A673 (cell line): ENCODE data around the gene PSMB11. TPM values are rescaled to one million over a fixed set of nuclear protein-coding genes. Genes with fewer than 3 reads are reported as not detected.

ENCODE experiments used
- BruUV-seq: library from RNA; stranded (reverse); fragments of 400-500 nt; replicated peaks from 2 replicates; lab custom pipeline; 2021; lab: Mats Ljungman, UMichigan
- CTCF ChIA-PET: fragments of 300-600 bp; sonication (Branson Sonifier 250); formaldehyde crosslinking; loops from one replicate; lab custom pipeline; 2022; ENCODE audit warnings: antibody characterized with exemption; lab: Charles Lee
- POLR2A ChIA-PET: fragments of 300-600 bp; sonication (Branson Sonifier 250); formaldehyde crosslinking; loops from one replicate; lab custom pipeline; 2022; ENCODE audit warnings: antibody characterized with exemption; ENCODE audit not compliant: low non-redundant PET; lab: Charles Lee
- DNase-seq: peaks from one replicate; pipeline ENCODE4 v3.0.0-alpha.2; 2015; ENCODE audit warnings: low spot score
- H3K27ac ChIP-seq: fragments of 200-600 bp; sonication (generic); 2 replicates; pipeline ENCODE4 v1.5.1; 2016; ENCODE audit warnings: mixed run types, low read depth, mild to moderate bottlenecking, mixed read lengths, antibody characterized with exemption, low read length; ENCODE audit not compliant: poor library complexity, severe bottlenecking
- H3K27me3 ChIP-seq: fragments of 200-600 bp; sonication (generic); replicated peaks from 2 replicates; pipeline ENCODE4 v1.6.1; 2017; ENCODE audit warnings: mixed run types, low read depth, mild to moderate bottlenecking, mixed read lengths, antibody characterized with exemption, low read length; ENCODE audit not compliant: insufficient read depth, poor library complexity
- H3K36me3 ChIP-seq: fragments of 200-600 bp; sonication (generic); 2 replicates; pipeline ENCODE4 v1.6.1; 2016; ENCODE audit warnings: mixed run types, mild to moderate bottlenecking, mixed read lengths, antibody characterized with exemption, low read length; ENCODE audit not compliant: insufficient read depth, poor library complexity, severe bottlenecking
- H3K4me1 ChIP-seq: fragments of 200-600 bp; sonication (generic); 2 replicates; pipeline ENCODE4 v1.6.1; 2017; ENCODE audit warnings: mixed run types, mild to moderate bottlenecking, mixed read lengths, antibody characterized with exemption, low read length; ENCODE audit not compliant: insufficient read depth, poor library complexity, severe bottlenecking
- H3K4me3 ChIP-seq: fragments of 200-600 bp; sonication (generic); 2 replicates; pipeline ENCODE4 v1.5.1; 2016; ENCODE audit warnings: low read depth, mixed run types, mild to moderate bottlenecking, mixed read lengths, low read length; ENCODE audit not compliant: poor library complexity, severe bottlenecking
- H3K9me3 ChIP-seq: fragments of 200-600 bp; sonication (generic); 2 replicates; pipeline ENCODE4 v1.6.1; 2016; ENCODE audit warnings: mixed run types, low read depth, mild to moderate bottlenecking, mixed read lengths, antibody characterized with exemption, low read length; ENCODE audit not compliant: poor library complexity, severe bottlenecking
- EZH2 ChIP-seq: fragments of 200-600 bp; sonication (generic); IDR thresholded peaks from 2 replicates; pipeline ENCODE4 v1.6.1; 2017; ENCODE audit warnings: borderline replicate concordance, low read depth, mild to moderate bottlenecking, mixed read lengths, antibody characterized with exemption, low read length; ENCODE audit not compliant: poor library complexity, severe bottlenecking
- intact Hi-C: fragments of 100-400 bp; cut with micrococcal nuclease; formaldehyde crosslinking; loops from one replicate; pipeline ENCODE4 v1.10.0; 2022; ENCODE audit not compliant: unreplicated experiment
- total RNA-seq: library from RNA; stranded (reverse); gene quantifications from 2 replicates; pipeline ENCODE4 v1.2.3, GENCODE V29; 2021
- TF ChIP-seq, protein P1 (sequence below): fragments of 300-800, 200-600 bp; sonication (generic); conservative IDR thresholded peaks from 2 replicates; pipeline ENCODE4 v1.5.1; 2017; ENCODE audit warnings: low read depth, mild to moderate bottlenecking, antibody characterized with exemption, low read length, moderate library complexity, mixed read lengths

Gene PSMB11
- total RNA-seq, 1 experiment from 2014 or later = not detected

GRCh38 chr14:23047751-23048693, 6.0 kb downstream of the PSMB11 start:
- BruUV-seq = no TSS peak
- no peak for TF ChIP-seq EZH2
- TF ChIP-seq, protein P1, sequence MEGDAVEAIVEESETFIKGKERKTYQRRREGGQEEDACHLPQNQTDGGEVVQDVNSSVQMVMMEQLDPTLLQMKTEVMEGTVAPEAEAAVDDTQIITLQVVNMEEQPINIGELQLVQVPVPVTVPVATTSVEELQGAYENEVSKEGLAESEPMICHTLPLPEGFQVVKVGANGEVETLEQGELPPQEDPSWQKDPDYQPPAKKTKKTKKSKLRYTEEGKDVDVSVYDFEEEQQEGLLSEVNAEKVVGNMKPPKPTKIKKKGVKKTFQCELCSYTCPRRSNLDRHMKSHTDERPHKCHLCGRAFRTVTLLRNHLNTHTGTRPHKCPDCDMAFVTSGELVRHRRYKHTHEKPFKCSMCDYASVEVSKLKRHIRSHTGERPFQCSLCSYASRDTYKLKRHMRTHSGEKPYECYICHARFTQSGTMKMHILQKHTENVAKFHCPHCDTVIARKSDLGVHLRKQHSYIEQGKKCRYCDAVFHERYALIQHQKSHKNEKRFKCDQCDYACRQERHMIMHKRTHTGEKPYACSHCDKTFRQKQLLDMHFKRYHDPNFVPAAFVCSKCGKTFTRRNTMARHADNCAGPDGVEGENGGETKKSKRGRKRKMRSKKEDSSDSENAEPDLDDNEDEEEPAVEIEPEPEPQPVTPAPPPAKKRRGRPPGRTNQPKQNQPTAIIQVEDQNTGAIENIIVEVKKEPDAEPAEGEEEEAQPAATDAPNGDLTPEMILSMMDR = no peak
- H3K4me3 ChIP-seq = no peak overlapping the region
- peaks cover 31% of the 10 kb centered on the region for H3K36me3 ChIP-seq
- no peaks in the 10 kb centered on the region for H3K27me3 ChIP-seq
- no peaks in the 10 kb centered on the region for H3K9me3 ChIP-seq
- CTCF ChIA-PET = no interaction called here
- H3K4me1 ChIP-seq = no peaks in the 10 kb centered on the region
- H3K27ac ChIP-seq = peak overlapping the region; percentile 57
- POLR2A ChIA-PET = no interaction called here
- intact Hi-C loops = no loop called here
- no peak for DNase-seq

- no peak for TF ChIP-seq EZH2
- TF ChIP-seq, protein P1 = no peak
- H3K4me3 ChIP-seq = no peak overlapping the region
- CTCF ChIA-PET = interaction anchor here (0.5 kb wide), 1 partner anchor 54 kb away, joined by 8 read pairs; no protein-coding TSS in a partner anchor
- H3K36me3 ChIP-seq = peaks cover 39% of the 10 kb centered on the region
- POLR2A ChIA-PET = interaction anchor here (0.5 kb wide), 1 partner anchor 16 kb away, joined by 3 read pairs; no protein-coding TSS in a partner anchor
- H3K27ac ChIP-seq = no peak overlapping the region
- H3K9me3 ChIP-seq = no peaks in the 10 kb centered on the region
- no peak for DNase-seq
- intact Hi-C loops = no loop called here
- H3K27me3 ChIP-seq = no peaks in the 10 kb centered on the region
- no TSS peak for BruUV-seq
- no peaks in the 10 kb centered on the region for H3K4me1 ChIP-seq
Measured at GRCh38 chr14:23049011-23049410, 7.0 kb downstream of the PSMB11 start.

DNA sequence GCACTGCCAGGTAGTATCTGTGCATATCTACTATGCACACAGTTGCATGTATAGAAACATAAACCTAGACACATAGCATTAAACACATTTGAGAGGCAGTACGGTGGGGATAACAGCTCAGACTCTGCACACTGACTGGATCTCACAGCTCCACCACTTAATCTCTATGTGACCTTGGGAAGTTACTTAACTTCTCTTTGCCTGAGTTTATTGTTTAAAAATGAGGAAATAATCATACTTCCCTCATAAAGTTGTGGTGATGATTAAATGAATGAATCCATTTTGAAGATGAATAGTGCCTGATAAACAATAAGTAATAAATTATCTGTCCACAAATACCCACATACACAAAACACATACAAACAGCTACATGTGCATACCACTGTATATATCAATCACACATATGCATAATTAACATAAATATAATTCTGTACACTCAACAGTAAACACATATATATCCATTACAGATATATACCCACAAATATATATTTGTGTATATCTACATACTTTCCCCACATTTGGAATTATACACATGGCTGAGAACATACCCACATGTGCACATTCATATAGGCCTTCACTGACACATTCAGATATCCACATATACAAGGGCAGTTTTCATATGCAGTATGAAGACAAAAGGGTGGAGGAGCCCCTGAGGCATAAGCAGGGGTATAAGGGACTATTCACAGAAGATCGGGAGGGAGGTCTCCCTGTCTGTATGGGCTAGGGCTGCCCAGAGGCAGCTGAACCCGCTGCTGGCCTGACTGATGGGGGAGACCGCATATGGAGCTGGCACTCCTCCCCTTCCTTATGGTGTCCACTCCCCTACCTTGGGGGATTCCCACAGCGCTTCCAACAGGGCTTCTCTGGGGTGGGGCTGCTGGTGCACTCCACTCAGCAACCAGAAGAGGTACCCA, 9.4 kb downstream of the PSMB11 start:
- H3K27ac ChIP-seq = peak overlapping the region; percentile 16
- peaks cover 10% of the 10 kb centered on the region for H3K4me1 ChIP-seq
- peaks cover 42% of the 10 kb centered on the region for H3K36me3 ChIP-seq
- ChIA-PET POLR2A (interaction anchor here (0.5 kb wide), 1 partner anchor 11 kb away, joined by 3 read pairs; no protein-coding TSS in a partner anchor), CTCF (interaction anchor here (0.5 to 10.7 kb wide), 6 partner anchors 24 to 69 kb away, joined by 3 to 134 read pairs (median 4); partner anchors contain the start of gene AJUBA)
- H3K9me3 ChIP-seq = no peaks in the 10 kb centered on the region
- H3K4me3 ChIP-seq = no peak overlapping the region
- TF ChIP-seq EZH2 = no peak
- TF ChIP-seq, protein P1 = no peak
- intact Hi-C loops = loop anchor here (10.0 kb wide), 1 partner anchor 497 kb away; no protein-coding TSS in a partner anchor
- no peak for DNase-seq
- no TSS peak for BruUV-seq
- H3K27me3 ChIP-seq = no peaks in the 10 kb centered on the region
